SK-N-MC (cell line): Measurements from ENCODE around the gene PSMA4.

ENCODE experiments used
- DNase-seq: peaks from one replicate; pipeline ENCODE4 v3.0.0-alpha.2; 2011; ENCODE audit warnings: low read depth, low spot score
- H3K27ac ChIP-seq: fragments of 200-600 bp; sonication (generic); 2 replicates; pipeline ENCODE4 v1.5.1; 2016; ENCODE audit warnings: mixed run types
- H3K36me3 ChIP-seq: fragments of 200-600 bp; sonication (generic); 2 replicates; pipeline ENCODE4 v1.6.1; 2017; ENCODE audit warnings: antibody characterized with exemption, low read length, mixed read lengths; ENCODE audit not compliant: insufficient read depth
- H3K4me3 ChIP-seq: fragments of 200-600 bp; sonication (generic); 2 replicates; pipeline ENCODE4 v1.5.1; 2016
- H3K9ac ChIP-seq: fragments of 200-600 bp; sonication (generic); 2 replicates; pipeline ENCODE4 v1.8.0; 2017; ENCODE audit warnings: mixed run types, mixed read lengths; ENCODE audit not compliant: insufficient read length
- H3K9me3 ChIP-seq: fragments of 200-600 bp; sonication (generic); 2 replicates; pipeline ENCODE4 v1.6.1; 2017; ENCODE audit warnings: low read depth, mild to moderate bottlenecking, antibody characterized with exemption, low read length, moderate library complexity, mixed read lengths
- EZH2 ChIP-seq: fragments of 200-600 bp; sonication (generic); IDR thresholded peaks from one replicate; pipeline ENCODE4 v1.6.1; 2017; ENCODE audit warnings: antibody characterized with exemption
- FOXP2 ChIP-seq: optimal IDR thresholded peaks from 2 replicates; pipeline ENCODE3; 2011; ENCODE audit warnings: mild to moderate bottlenecking, moderate library complexity; ENCODE audit not compliant: insufficient read depth; ENCODE audit errors: extremely low read length, control extremely low read depth
- POLR2AphosphoS5 ChIP-seq: IDR thresholded peaks from 2 replicates; pipeline ENCODE4 v1.6.1; 2012; ENCODE audit warnings: mild to moderate bottlenecking, low read depth, low read length, borderline replicate concordance

The PSMA4 gene

DNA sequence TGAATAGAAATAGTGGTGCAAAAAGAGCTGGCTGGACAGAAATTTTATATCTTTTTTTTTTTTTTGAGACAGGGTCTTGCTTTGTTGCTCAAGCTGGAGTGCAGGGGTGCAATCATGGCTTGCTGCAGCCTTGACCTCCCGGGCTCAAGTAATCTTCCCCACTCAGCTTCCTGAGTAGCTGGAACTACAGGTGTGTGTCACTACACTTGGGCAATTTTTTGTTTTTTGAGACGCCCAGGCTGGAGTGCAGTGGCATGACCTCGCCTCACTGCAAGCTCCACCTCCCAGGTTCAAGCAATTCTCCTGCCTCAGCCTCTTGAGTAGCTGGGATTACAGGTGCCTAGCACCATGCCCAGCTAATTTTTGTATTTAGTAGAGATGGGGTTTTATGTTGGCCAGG lies 58.1 kb downstream of the PSMA4 start:
- H3K9me3 ChIP-seq, result no peaks in the 10 kb centered on the region
- no peak overlapping the region for H3K9ac ChIP-seq
- no peak overlapping the region for H3K4me3 ChIP-seq
- DNase-seq, result no peak
- TF ChIP-seq POLR2AphosphoS5, result no peak
- no peak for TF ChIP-seq EZH2
- no peak for TF ChIP-seq FOXP2
- H3K36me3 ChIP-seq, result no peaks in the 10 kb centered on the region
- H3K27ac ChIP-seq, result no peak overlapping the region

DNA sequence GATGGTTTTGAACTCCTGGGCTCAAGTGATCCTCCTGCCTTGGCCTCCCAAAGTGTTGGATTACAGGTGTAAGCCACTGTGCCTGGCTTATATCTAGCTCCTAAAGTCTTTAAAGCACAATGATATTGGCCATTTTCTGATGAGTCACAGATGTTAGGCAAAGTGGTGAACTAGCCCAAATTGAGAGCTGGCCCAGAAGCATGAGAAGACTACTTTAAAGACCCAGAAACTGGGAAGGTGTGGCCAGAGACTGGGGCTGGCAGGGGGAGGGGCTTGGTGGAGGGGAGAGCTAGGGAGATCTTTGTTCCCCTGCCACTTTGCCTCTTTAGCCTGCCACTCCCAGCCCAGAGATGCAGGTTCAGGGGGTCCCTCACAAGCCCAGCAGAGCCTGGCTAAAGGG lies 58.9 kb downstream of the PSMA4 start:
- DNase-seq, result no peak
- TF ChIP-seq POLR2AphosphoS5 (no peak), EZH2 (no peak), FOXP2 (no peak)
- H3K27ac ChIP-seq, result no peak overlapping the region
- H3K9me3 ChIP-seq, result no peaks in the 10 kb centered on the region
- H3K9ac ChIP-seq, result no peak overlapping the region
- no peak overlapping the region for H3K4me3 ChIP-seq
- no peaks in the 10 kb centered on the region for H3K36me3 ChIP-seq
